ENCODE measurements around the gene PDCD4. TPM values are rescaled to one million over a fixed set of nuclear protein-coding genes. Genes with fewer than 3 reads are reported as not detected.

Gene PDCD4
- total and polyA plus RNA-seq, 2 of the 13 experiments (the other 11 are each of a cell fraction or from before 2014, with no cell fraction given) = 22.8 to 56.2 TPM

DNA sequence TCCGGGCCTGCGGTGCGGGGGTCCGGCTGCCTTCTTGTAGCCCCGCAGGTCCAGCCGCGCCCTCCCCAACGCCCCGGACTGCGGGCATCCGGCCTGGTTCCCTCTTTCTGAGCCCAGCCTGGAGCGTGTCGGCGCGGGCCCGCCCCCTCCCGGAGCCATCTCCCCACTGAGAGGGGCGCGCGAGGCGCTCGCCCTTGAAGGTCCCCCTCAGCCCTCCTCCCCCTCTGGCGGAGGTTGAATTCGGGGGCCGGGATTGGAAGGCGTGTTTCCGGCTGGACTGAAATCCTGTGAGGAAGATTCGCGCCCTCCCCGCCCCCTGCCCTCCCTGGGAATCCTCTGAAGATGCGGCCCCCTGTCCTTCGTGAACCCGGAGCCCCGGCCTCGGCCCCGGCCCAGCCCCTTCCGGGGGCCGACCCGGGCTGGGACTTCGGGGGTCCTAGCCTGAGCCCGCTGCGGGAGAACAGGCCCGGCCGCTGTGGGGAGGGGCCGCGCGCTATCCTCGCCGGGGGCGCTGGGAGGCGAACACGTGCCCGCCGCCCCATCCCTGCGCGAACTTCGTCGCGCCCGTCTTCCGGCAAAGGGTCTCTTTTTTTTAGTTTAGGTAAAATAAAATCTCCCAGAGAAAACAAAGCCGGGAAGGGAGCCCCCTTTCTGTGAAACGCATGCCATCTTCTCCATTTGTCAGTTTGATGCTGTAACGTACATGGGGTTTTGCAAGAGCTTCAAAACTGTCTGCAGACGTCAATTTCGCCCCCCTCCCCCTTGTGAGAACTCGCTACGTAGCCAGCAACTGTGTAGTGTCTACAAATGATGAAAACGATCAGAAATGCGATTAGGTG is 636 bp downstream of the PDCD4 start (continued):
- TF ChIP-seq, protein P1, sequence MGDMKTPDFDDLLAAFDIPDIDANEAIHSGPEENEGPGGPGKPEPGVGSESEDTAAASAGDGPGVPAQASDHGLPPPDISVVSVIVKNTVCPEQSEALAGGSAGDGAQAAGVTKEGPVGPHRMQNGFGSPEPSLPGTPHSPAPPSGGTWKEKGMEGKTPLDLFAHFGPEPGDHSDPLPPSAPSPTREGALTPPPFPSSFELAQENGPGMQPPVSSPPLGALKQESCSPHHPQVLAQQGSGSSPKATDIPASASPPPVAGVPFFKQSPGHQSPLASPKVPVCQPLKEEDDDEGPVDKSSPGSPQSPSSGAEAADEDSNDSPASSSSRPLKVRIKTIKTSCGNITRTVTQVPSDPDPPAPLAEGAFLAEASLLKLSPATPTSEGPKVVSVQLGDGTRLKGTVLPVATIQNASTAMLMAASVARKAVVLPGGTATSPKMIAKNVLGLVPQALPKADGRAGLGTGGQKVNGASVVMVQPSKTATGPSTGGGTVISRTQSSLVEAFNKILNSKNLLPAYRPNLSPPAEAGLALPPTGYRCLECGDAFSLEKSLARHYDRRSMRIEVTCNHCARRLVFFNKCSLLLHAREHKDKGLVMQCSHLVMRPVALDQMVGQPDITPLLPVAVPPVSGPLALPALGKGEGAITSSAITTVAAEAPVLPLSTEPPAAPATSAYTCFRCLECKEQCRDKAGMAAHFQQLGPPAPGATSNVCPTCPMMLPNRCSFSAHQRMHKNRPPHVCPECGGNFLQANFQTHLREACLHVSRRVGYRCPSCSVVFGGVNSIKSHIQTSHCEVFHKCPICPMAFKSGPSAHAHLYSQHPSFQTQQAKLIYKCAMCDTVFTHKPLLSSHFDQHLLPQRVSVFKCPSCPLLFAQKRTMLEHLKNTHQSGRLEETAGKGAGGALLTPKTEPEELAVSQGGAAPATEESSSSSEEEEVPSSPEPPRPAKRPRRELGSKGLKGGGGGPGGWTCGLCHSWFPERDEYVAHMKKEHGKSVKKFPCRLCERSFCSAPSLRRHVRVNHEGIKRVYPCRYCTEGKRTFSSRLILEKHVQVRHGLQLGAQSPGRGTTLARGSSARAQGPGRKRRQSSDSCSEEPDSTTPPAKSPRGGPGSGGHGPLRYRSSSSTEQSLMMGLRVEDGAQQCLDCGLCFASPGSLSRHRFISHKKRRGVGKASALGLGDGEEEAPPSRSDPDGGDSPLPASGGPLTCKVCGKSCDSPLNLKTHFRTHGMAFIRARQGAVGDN (CRISPR knock-in tag; IDR thresholded peaks at IDR 0.05) = peak; percentile 90
- TF ChIP-seq ZNF713 (CRISPR knock-in tag; IDR thresholded peaks at IDR 0.05) (no peak), SP1 (IDR thresholded peaks at IDR 0.05) (no peak), SP1 (CRISPR knock-in tag; IDR thresholded peaks at IDR 0.05) (0 out of 2 replicates have a peak, but pooled peaks have one; percentile 23), ZNF879 (CRISPR knock-in tag; IDR thresholded peaks at IDR 0.05) (0 out of 2 replicates have a peak, but pooled peaks have one; percentile 37), STAG1 (CRISPR knock-in tag; IDR thresholded peaks at IDR 0.05) (no peak), ZNF292 (CRISPR knock-in tag; IDR thresholded peaks at IDR 0.05; ENCODE audit: borderline replicate concordance, low read depth) (no peak), SIX1 (CRISPR knock-in tag; IDR thresholded peaks at IDR 0.05; ENCODE audit: borderline replicate concordance) (no peak), FOSL2 (CRISPR knock-in tag; IDR thresholded peaks at IDR 0.05) (peak; percentile 11; the same call in 1 of the 2 replicates), GATA4 (IDR thresholded peaks at IDR 0.05; ENCODE audit: borderline replicate concordance, low read depth) (no peak), BRD4 (CRISPR knock-in tag; IDR thresholded peaks at IDR 0.05) (no peak; the same call in 1 of the 2 replicates), BCL6 (CRISPR knock-in tag; IDR thresholded peaks at IDR 0.05) (no peak), ZSCAN31 (CRISPR knock-in tag; IDR thresholded peaks at IDR 0.05; ENCODE audit: low read depth) (no peak; the same call in 1 of the 2 replicates), HNRNPH1 (optimal IDR thresholded peaks at IDR 0.05; ENCODE audit: low read depth, low read length) (no peak)
- TF ChIP-seq, protein P2, sequence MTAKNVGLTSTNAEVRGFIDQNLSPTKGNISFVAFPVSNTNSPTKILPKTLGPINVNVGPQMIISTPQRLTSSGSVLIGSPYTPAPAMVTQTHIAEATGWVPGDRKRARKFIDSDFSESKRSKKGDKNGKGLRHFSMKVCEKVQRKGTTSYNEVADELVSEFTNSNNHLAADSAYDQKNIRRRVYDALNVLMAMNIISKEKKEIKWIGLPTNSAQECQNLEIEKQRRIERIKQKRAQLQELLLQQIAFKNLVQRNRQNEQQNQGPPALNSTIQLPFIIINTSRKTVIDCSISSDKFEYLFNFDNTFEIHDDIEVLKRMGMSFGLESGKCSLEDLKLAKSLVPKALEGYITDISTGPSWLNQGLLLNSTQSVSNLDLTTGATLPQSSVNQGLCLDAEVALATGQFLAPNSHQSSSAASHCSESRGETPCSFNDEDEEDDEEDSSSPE (CRISPR knock-in tag; IDR thresholded peaks at IDR 0.05) = peak; percentile 70; the same call in 1 of the 2 replicates
- TF ChIP-seq, protein P3, sequence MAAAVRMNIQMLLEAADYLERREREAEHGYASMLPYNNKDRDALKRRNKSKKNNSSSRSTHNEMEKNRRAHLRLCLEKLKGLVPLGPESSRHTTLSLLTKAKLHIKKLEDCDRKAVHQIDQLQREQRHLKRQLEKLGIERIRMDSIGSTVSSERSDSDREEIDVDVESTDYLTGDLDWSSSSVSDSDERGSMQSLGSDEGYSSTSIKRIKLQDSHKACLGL (CRISPR knock-in tag; IDR thresholded peaks at IDR 0.05) = peak; percentile 83; the same call in 1 of the 2 replicates
- TF ChIP-seq, protein P4, sequence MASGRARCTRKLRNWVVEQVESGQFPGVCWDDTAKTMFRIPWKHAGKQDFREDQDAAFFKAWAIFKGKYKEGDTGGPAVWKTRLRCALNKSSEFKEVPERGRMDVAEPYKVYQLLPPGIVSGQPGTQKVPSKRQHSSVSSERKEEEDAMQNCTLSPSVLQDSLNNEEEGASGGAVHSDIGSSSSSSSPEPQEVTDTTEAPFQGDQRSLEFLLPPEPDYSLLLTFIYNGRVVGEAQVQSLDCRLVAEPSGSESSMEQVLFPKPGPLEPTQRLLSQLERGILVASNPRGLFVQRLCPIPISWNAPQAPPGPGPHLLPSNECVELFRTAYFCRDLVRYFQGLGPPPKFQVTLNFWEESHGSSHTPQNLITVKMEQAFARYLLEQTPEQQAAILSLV (CRISPR knock-in tag; IDR thresholded peaks at IDR 0.05; ENCODE audit: borderline replicate concordance) = 0 out of 2 replicates have a peak, but pooled peaks have one; percentile 14
